ENCODE data around the gene TAOK3.

DNA sequence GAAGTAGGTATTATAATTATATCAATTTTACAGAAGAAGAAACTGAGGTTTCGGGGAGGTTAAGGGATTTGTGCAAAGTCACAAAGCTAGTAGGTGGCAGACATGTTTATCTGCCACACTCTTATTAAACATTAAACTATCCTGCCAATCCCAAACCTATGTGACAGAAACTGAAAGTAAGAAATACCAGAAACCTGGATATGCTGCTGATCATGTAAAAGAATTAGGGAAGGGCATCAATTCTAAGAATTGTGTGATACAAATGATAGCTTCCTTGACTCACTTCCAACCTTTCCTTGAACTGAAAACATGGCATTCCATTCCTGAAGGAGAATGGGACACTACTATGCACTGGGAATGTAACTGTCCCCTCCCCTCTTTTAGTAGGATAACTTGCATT, 16.9 kb downstream of the TAOK3 start:
- TF ChIP-seq, protein P1, sequence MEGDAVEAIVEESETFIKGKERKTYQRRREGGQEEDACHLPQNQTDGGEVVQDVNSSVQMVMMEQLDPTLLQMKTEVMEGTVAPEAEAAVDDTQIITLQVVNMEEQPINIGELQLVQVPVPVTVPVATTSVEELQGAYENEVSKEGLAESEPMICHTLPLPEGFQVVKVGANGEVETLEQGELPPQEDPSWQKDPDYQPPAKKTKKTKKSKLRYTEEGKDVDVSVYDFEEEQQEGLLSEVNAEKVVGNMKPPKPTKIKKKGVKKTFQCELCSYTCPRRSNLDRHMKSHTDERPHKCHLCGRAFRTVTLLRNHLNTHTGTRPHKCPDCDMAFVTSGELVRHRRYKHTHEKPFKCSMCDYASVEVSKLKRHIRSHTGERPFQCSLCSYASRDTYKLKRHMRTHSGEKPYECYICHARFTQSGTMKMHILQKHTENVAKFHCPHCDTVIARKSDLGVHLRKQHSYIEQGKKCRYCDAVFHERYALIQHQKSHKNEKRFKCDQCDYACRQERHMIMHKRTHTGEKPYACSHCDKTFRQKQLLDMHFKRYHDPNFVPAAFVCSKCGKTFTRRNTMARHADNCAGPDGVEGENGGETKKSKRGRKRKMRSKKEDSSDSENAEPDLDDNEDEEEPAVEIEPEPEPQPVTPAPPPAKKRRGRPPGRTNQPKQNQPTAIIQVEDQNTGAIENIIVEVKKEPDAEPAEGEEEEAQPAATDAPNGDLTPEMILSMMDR (IDR thresholded peaks at IDR 0.05; ENCODE audit: low read length), result no peak
- no peak for TF ChIP-seq EZH2 (optimal IDR thresholded peaks at IDR 0.05; ENCODE audit: low read depth, low read length)
